ENCODE measurements around the gene NELFCD. TPM values are rescaled to one million over a fixed set of nuclear protein-coding genes. Genes with fewer than 3 reads are reported as not detected.

Gene NELFCD
- 65.1 and 71.0 TPM in 2 replicates for total RNA-seq

GRCh38 chr20:58980711-58981627 lies at the start of gene NELFCD:
Gene NELFCD (plus strand): TSS chr20:58981256. CDS start chr20:58981310, 54 bp downstream.

GRCh38 chr20:59006864-59007664 lies 26.0 kb downstream of the NELFCD start, which contains the start of gene CTSZ:
Gene CTSZ (minus strand): TSS chr20:59007254. CDS start chr20:59007128, 126 bp downstream.

GRCh38 chr20:59019217-59019616 lies 38.2 kb downstream of the NELFCD start, which contains the start of gene TUBB1:
Gene TUBB1 (plus strand): TSS chr20:59019429. CDS start chr20:59019523, 94 bp downstream.

GRCh38 chr20:59032023-59032712 lies 51.1 kb downstream of the NELFCD start, which contains the start of gene ATP5F1E:
Gene ATP5F1E (minus strand): TSS chr20:59032335. CDS start chr20:59032251, 84 bp downstream.

GRCh38 chr20:59042151-59042795 lies 61.2 kb downstream of the NELFCD start, which contains the start of gene PRELID3B:
Gene PRELID3B (minus strand): TSS chr20:59042786. CDS start chr20:59042730, 56 bp downstream.

Other genes with a start within 250 kb of the NELFCD start
- 0.42 and 2.0 TPM in 2 replicates for gene GNAS-AS1, start 130.4 kb upstream of the NELFCD start, total RNA-seq
- 559 and 647 TPM in 2 replicates for gene GNAS, start 128.5 kb upstream of the NELFCD start, total RNA-seq
- gene CTSZ, start 26.0 kb downstream of the NELFCD start, total RNA-seq = 57.8 and 68.0 TPM in 2 replicates
- gene TUBB1, start 38.2 kb downstream of the NELFCD start, total RNA-seq = not detected in 2 replicates
- gene ATP5F1E, start 51.1 kb downstream of the NELFCD start, total RNA-seq = 33.7 and 39.6 TPM in 2 replicates
- 61.7 and 62.6 TPM in 2 replicates for gene PRELID3B, start 61.5 kb downstream of the NELFCD start, total RNA-seq
- not detected in 2 replicates for gene ZNF831, start 182.6 kb downstream of the NELFCD start, total RNA-seq